GM18870 (cell line): Measurements from ENCODE around the gene ADSS1.

Source experiments
- ATAC-seq: cut with Tn5 transposase; IDR thresholded peaks from one replicate; pipeline ENCODE4 v1.9.1; 2021; ENCODE audit warnings: moderate library complexity; ENCODE audit not compliant: unreplicated experiment

Gene ADSS1

GRCh38 chr14:104686624-104687517 lies 37.2 kb upstream of the ADSS1 start:
- ATAC-seq, result no peak

DNA sequence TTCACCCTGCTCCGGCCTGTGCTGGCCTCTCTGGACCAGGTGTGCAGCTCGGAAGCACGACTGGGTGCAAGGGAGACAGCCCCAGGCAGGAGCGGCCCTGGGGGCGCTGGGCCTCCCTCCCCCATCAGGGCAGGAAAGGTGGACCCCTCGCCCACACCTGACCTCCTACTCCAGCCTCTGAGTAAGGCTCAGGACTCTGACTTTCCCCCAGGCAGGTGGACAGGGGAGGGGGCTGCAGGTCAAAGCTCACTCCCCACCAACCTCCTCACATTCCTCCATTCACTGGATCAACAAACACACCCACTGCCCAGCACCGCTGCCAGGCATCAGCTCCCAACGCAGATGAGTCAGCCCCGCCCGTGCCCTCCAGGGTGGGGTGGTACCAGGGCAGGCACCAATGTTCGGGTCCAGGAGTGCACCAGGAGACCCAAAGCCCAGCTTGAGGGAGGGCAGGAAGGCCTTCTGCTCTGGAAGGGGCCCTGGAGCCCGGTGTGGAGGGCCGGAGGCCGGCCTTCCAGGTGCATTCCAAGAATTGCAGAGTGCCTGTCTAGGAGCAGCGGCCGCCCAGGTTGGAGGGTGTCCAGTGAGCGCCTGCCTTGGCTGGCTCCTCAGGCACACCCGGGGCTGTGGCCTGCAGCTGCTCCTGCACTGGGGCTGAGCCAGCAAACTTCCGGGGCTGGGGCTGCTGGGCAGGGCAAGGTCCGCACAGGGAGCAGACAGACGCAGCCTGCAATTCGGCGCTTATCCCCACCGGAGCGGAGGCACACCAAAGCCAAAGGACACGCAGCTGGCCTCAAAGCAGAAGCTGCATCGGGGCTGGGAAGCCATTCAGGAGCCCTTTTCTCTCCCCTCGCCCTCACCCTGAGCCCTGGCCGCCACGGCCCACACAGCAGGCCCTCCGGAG lies 36.2 kb upstream of the ADSS1 start:
- no peak for ATAC-seq

DNA sequence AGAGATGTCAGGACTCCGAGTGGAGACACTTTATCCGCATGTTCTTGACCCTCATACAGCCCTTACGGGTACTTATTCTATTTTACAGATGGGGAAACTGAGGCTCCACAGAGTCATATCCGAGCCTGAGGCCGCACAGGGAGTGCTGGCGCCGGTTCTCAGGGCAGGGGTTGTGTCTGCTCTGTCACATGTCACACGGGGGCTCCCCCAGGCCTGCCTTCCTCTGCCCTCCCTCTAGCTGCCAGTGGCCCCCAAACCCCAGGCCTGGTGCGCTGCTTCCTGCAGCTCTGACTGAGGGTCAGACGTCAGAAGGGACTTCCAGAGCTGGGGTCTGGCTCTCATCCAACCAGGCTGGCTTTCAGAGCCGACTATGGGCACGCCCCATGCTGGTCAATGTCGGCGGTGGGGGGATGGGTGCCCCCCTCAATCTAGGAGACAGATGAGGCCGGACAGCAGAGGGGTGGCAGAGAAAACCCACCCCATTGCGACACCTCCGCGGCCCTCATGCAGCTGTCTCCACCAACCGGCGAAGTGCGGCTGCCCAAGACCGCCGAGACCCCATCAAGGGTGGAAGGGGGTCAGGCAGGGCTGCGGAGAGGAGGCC lies 35.4 kb upstream of the ADSS1 start:
- ATAC-seq, result no peak

- ATAC-seq, result no peak
These were observed 34.7 kb upstream of the ADSS1 start, which contains the start of gene INF2 for GRCh38 chr14:104689109-104689880. Gene INF2, plus strand, starts transcription at chr14:104689618. Its CDS starts 11,748 bp downstream, at chr14:104701366.

GRCh38 chr14:104689881-104690711 lies 33.9 kb upstream of the ADSS1 start:
- no peak for ATAC-seq

DNA sequence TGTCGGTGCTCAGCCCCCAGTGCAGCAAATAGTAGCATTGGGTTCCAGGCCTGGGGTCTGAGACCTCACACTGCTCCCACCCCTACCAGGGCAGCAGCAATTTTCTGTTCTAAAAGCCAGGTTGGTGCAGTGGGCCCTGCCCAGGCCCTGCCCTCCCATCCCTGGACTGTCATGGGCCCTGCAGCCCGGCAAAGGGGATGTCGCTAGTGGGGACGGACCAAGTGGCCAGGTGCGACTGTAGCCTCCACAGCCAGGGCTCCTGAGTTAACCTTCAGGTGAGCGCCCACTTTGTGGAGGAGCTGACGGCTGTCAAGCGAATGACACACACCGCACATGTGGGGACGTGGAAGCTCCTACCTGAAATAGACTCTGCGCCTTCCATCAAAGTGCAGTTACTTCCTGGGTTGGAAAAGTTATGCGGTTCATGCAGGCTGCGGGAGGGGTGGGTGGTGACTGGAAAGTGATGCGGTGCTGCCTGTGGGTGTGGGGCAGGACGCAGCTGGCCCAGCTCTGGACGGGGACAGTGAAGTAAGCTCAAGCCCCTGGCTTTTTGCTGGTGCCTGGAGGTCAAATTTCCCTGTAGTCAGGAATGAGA lies 33.1 kb upstream of the ADSS1 start:
- ATAC-seq, result no peak

GRCh38 chr14:104691546-104692260 lies 32.3 kb upstream of the ADSS1 start:
- no peak for ATAC-seq

- no peak for ATAC-seq
These were observed 31.6 kb upstream of the ADSS1 start for GRCh38 chr14:104692261-104692938.

- no peak for ATAC-seq
These were observed 31.1 kb upstream of the ADSS1 start for GRCh38 chr14:104692939-104693315.

DNA sequence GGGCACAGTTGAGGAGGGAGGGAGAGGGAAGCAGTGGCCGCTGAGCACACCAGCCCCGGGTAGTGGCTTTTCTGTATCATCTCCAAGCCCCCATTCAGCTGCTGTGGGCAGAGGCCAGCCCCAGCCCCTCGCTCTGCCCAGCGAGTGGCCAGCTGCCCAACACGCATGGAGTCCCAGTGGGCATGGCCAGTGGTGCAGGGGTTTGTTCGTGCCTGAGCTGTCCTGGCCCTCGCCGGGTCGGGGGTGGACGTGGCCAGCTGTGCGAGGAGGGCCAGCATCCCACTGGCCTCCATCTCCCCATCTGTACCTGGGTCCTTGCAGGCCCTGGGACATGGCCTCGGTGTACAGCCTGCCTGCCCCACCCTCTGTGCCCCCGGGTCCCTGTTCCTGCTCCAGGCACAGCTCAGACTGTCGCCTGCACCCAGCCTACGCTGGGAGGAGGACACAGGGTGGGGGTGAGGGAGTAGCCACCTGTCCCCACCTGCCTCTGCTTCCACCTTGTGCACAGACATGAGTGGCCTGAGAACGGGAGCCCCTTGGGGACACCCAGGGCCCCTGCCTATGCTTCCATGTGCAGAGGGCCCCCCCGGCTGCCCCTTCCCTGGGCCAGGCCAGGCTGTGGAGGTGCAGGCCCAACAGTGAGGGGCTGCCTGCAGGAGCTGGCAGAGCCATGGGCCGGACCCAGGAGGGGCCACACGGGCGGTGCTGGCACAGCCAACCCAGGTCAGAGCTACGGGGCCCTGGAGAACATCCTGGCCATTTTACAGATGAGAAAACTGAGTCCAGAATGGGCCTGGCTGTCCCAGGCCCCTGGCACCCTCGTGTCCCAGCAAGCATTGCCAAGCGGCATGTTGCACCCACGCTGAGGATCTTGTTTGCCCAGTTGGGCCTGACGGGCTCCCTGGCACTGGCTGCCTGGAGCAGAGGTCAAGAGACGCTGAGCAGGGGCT lies 30.3 kb upstream of the ADSS1 start:
- ATAC-seq, result no peak

GRCh38 chr14:104694475-104694950 lies 29.5 kb upstream of the ADSS1 start:
- ATAC-seq, result no peak

DNA sequence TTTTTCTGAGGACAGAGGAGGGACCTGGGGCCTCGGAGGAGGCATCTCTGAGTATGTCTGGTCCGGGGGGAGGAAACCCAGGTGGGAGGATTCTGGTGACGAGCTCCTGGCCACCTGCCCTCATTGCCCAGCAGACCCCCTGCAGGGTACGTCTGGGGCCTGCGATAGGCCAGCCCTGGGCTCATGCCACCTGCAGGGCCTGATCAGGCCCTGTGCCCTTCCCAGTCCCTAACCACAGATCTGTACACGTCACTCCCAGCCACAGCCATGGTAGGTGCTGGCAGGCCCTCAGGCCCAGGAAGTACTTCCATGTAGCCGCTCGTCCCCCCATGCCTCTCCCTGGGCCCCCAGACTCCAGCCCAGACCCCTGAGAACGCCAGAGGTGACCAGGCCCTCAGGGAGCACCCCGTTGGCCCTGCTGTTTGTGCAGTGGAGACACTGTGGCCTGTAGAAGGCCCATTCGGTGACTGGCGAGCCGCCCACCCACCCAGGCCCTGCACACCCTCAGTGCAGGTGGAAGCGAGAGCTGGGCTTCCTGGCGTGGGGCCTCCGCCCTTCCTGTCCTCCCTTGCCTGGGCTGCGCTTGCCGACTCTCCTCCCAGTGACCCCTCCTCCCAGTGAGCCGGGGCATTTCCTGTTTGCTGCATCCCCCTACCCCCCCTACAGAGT lies 28.9 kb upstream of the ADSS1 start:
- ATAC-seq, result no peak

DNA sequence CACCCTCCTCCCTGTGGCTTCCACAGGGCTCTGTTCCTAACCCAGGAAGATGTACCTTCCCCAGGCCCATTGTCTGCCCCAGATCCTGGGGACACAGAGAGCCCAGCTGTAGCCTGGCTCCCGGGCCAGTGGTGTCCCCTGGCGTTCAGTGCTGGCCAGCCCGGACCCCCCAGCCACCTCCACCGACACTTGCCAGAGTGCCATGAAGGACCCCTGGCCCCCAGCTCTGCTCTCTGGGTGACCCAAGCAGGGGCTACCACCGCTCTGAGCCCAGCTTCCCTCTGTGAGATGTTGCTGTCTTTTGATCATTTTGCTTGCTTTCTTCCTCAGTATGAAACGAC lies 28.4 kb upstream of the ADSS1 start:
- ATAC-seq, result no peak

GRCh38 chr14:104696671-104697316 lies 27.2 kb upstream of the ADSS1 start:
- no peak for ATAC-seq

- no peak for ATAC-seq
These were observed 26.7 kb upstream of the ADSS1 start for GRCh38 chr14:104697317-104697703.
